Skeletal muscle tissue (tissue), 4 donors: ENCODE measurements around the gene MS4A15. TPM values are rescaled to one million over a fixed set of nuclear protein-coding genes. Genes with fewer than 3 reads are reported as not detected.

Experiments
- H3K27ac ChIP-seq: one replicate; pipeline ENCODE4 v1.7.0; 2013; ENCODE audit warnings: mild to moderate bottlenecking, low read depth, low read length, inconsistent platforms
- H3K27me3 ChIP-seq, 3 donors: one replicate each; pipeline ENCODE4 v1.7.0; 2013; ENCODE audit warnings: low read length in 3 of 3; ENCODE audit not compliant: control insufficient read depth in 3 of 3, insufficient read depth in 3 of 3
- H3K36me3 ChIP-seq, 3 donors: one replicate each; pipeline ENCODE4 v1.7.0; 2013; ENCODE audit warnings: low read length in 3 of 3; ENCODE audit not compliant: control insufficient read depth in 3 of 3, insufficient read depth in 3 of 3
- H3K4me1 ChIP-seq, 3 donors: one replicate each; pipeline ENCODE4 v1.7.0; 2013; ENCODE audit warnings: low read length in 3 of 3, mild to moderate bottlenecking in 3 of 3; ENCODE audit not compliant: control insufficient read depth in 3 of 3, insufficient read depth in 3 of 3
- H3K4me3 ChIP-seq, 3 donors: one replicate each; pipeline ENCODE4 v1.7.0; 2013; ENCODE audit warnings: low read length in 3 of 3
- H3K9ac ChIP-seq, 3 donors: one replicate each; pipeline ENCODE4 v1.7.0; 2013; ENCODE audit warnings: low read length in 3 of 3, mild to moderate bottlenecking in 3 of 3, moderate library complexity in 2 of 3, low read depth in 1 of 3
- H3K9me3 ChIP-seq, 3 donors: one replicate each; pipeline ENCODE4 v1.7.0; 2013; ENCODE audit warnings: low read length in 3 of 3; ENCODE audit not compliant: control insufficient read depth in 3 of 3
- total RNA-seq: library from RNA; depleted of rRNA; stranded (reverse); fragments of >200 nt; gene quantifications from one replicate; pipeline ENCODE4 v1.2.3, GENCODE V29; 2014
- donor health status: Osteomylitis.

MS4A15 gene
- total RNA-seq, 1 donor from 2014 or later: not detected

- no peak overlapping the region for H3K27ac ChIP-seq
- H3K9me3 ChIP-seq: no peaks in the 10 kb centered on the region
- H3K36me3 ChIP-seq: no peaks in the 10 kb centered on the region
- no peak overlapping the region for H3K4me3 ChIP-seq
- no peaks in the 10 kb centered on the region for H3K27me3 ChIP-seq
- H3K9ac ChIP-seq: no peak overlapping the region
- H3K4me1 ChIP-seq: peaks cover 0 to 6% (median 5%) of the 10 kb centered on the region in 3 donors
These were observed 35.9 kb downstream of the MS4A15 start for GRCh38 chr11:60792521-60792920.

DNA sequence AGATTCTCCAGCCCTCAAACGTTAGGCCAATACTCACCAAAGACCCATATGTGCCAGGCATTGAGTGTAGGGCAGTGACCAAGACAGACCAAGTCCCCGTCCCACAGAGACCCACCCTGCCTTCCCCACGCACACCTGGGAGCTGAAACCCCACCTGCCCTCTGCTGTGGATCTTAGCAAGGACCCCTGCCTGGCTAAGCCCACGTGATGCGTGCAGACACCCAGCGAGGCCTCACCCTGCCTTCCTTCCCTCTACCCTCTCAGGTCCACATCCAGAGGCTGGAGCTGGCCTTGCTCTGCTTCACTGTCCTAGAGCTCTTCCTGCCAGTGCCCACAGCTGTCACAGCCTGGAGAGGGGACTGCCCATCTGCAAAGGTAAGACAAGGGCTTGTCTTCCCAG lies 38.6 kb downstream of the MS4A15 start:
- peaks cover 0 to 3% (median 0%) of the 10 kb centered on the region in 3 donors for H3K9me3 ChIP-seq
- no peak overlapping the region for H3K27ac ChIP-seq

DNA sequence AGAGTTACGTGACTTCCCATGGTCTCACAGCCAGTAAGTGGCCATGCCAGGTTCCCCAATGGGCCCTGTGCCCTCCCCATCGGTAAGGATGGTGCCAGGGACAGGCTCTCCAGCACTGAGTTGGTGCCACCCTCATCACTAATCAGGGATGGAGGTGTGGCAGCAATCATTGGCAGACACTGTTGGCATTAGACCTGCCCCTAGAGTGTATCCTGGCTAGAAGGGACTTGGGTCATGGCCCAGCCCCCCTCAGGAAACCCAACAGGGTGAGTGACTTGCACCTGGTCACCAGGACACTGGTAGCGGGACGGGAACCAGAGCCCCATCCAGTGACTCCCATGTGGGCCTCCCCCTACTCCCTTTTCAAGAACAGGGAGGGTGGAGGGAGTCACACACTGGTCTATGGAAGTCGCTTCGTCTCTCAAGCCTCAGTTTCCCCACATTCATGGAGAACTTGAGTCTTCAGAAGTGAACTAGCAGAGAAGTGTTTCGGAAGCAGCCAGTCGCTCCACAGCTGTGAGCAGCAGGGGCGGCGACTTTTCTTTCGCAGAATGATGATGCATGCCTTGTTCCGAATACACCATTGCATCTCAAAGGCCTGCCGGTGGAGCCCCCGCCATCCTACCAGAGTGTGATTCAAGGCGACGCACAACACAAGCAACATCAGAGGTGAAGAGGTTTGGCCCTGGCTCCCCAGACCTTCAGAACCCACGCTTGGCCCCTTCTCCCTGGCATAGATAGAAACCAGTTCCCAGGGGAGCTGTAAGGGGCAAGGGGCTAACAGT lies 41.4 kb downstream of the MS4A15 start:
- Histone ChIP-seq H3K4me3 (no peak overlapping the region), H3K36me3 (no peaks in the 10 kb centered on the region), H3K9ac (no peak overlapping the region), H3K27ac (no peak overlapping the region), H3K4me1 (no peaks in the 10 kb centered on the region), H3K9me3 (peaks cover 0 to 3% (median 0%) of the 10 kb centered on the region in 3 donors), H3K27me3 (peaks cover 0 to 10% (median 0%) of the 10 kb centered on the region in 3 donors)

More for the DNA sequence above, 38.6 kb downstream of the MS4A15 start:
- Histone ChIP-seq H3K4me1 (no peaks in the 10 kb centered on the region), H3K36me3 (no peaks in the 10 kb centered on the region), H3K9ac (no peak overlapping the region), H3K4me3 (no peak overlapping the region), H3K27me3 (peaks cover 0 to 7% (median 0%) of the 10 kb centered on the region in 3 donors)

DNA sequence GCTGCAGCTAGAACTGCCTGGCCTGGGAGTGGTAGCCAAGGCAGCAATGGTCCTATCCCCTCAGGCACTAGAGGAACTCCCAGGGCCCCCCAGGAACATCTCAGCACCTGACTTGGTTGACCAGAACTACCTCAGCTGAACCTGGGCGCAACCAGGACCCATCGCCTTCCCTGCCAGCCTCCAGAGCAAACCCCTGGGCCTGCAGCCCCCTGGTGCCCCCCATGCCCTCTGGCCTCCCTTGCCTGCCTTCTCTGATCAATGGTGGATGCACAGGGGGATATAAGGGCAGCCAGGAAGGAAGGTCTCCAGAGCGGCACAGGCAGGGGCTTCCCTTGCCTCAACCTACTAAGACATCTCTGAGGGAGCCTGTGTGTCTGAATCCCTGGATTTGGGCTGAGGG lies 42.0 kb downstream of the MS4A15 start:
- Histone ChIP-seq H3K27me3 (peaks cover 0 to 12% (median 0%) of the 10 kb centered on the region in 3 donors), H3K9me3 (peaks cover 0 to 3% (median 0%) of the 10 kb centered on the region in 3 donors), H3K9ac (no peak overlapping the region), H3K4me1 (no peaks in the 10 kb centered on the region), H3K4me3 (no peak overlapping the region), H3K36me3 (no peaks in the 10 kb centered on the region), H3K27ac (no peak overlapping the region)

DNA sequence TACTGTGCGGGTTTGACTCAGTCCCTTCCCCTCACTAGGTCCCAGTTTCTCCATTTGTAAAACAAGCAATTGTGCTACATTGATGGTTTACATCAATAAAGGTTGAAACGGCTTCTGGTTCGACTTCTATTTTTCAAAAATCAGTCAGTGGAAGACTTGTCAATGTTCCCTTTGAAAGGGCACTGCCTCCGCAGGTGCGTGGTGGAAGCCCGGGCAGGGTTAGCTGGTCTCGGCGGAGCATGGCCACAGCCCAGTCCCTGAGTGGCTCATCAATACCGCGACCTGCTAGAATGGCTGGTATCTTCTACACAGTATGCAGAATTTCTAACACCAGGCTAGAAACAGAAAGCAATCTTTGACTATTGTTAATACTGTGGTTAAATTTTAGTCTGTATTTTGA lies 44.5 kb downstream of the MS4A15 start:
- Histone ChIP-seq H3K27me3 (peaks cover 0 to 12% (median 6%) of the 10 kb centered on the region in 3 donors), H3K27ac (no peak overlapping the region), H3K36me3 (no peaks in the 10 kb centered on the region), H3K9ac (no peak overlapping the region), H3K4me3 (no peak overlapping the region), H3K9me3 (peaks cover 0 to 3% (median 0%) of the 10 kb centered on the region in 3 donors), H3K4me1 (no peaks in the 10 kb centered on the region)

- peaks cover 0 to 3% (median 0%) of the 10 kb centered on the region in 3 donors for H3K9me3 ChIP-seq
- no peaks in the 10 kb centered on the region for H3K36me3 ChIP-seq
- H3K9ac ChIP-seq: no peak overlapping the region
- no peak overlapping the region for H3K4me3 ChIP-seq
- no peaks in the 10 kb centered on the region for H3K4me1 ChIP-seq
- H3K27ac ChIP-seq: no peak overlapping the region
- H3K27me3 ChIP-seq: peaks cover 0 to 12% (median 6%) of the 10 kb centered on the region in 3 donors
These were observed 46.7 kb downstream of the MS4A15 start for GRCh38 chr11:60803273-60803936.

DNA sequence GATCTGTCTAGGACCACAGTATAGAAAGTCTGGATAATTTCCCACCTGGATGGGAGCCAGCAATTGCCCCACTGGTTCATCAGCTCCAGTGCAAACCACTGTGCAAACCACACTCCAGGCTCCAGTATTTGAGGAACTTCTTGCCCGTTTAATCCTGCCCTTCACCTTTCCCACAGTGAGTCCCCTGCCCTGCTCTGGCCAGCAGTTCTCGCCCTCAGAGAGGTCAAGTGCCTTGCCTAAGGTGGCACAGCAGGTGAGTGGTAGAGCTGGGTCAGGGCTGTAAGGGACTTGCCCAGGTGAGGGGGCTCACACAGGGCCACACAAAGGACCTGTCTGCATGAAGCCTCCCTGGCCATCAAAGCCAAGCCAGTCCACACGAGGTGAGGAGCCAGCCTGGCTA lies 52.6 kb downstream of the MS4A15 start:
- Histone ChIP-seq H3K4me3 (no peak overlapping the region), H3K9ac (no peak overlapping the region), H3K9me3 (no peaks in the 10 kb centered on the region), H3K4me1 (no peaks in the 10 kb centered on the region), H3K27me3 (peaks cover 0 to 6% (median 2%) of the 10 kb centered on the region in 3 donors), H3K27ac (no peak overlapping the region), H3K36me3 (no peaks in the 10 kb centered on the region)

DNA sequence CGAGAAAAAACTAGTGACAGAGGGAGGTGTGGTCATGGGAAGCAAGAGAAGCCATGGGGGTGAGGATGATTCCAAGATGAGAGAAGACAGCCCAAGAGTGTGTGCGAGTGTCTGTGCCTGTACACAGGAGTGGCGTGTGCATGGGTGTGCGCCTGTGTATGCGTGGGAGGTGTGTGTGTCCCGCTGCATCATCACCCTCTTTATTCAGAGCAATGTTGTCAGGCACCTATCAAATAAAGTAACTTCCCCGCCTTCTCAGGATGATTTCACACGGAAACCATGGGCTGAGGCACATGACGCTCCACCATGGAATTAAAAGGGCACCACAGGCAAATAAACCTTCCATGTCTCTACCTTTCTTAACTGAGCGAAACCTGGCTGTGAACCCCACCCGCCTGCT lies 53.0 kb downstream of the MS4A15 start:
- H3K9ac ChIP-seq: no peak overlapping the region
- H3K4me3 ChIP-seq: no peak overlapping the region
- H3K36me3 ChIP-seq: no peaks in the 10 kb centered on the region
- no peaks in the 10 kb centered on the region for H3K4me1 ChIP-seq
- H3K9me3 ChIP-seq: no peaks in the 10 kb centered on the region
- H3K27ac ChIP-seq: no peak overlapping the region
- H3K27me3 ChIP-seq: peaks cover 0 to 6% (median 2%) of the 10 kb centered on the region in 3 donors

- Histone ChIP-seq H3K27me3 (peaks cover 0 to 6% (median 2%) of the 10 kb centered on the region in 3 donors), H3K4me1 (no peaks in the 10 kb centered on the region), H3K36me3 (no peaks in the 10 kb centered on the region), H3K9ac (no peak overlapping the region), H3K27ac (no peak overlapping the region), H3K4me3 (no peak overlapping the region), H3K9me3 (no peaks in the 10 kb centered on the region)
These were observed 53.5 kb downstream of the MS4A15 start for GRCh38 chr11:60810151-60810550.

GRCh38 chr11:60810569-60810968 lies 53.9 kb downstream of the MS4A15 start:
- no peaks in the 10 kb centered on the region for H3K4me1 ChIP-seq
- no peak overlapping the region for H3K9ac ChIP-seq
- no peaks in the 10 kb centered on the region for H3K9me3 ChIP-seq
- no peak overlapping the region for H3K27ac ChIP-seq
- H3K4me3 ChIP-seq: no peak overlapping the region
- H3K36me3 ChIP-seq: no peaks in the 10 kb centered on the region
- peaks cover 0 to 6% (median 2%) of the 10 kb centered on the region in 3 donors for H3K27me3 ChIP-seq
